HG02763 (cell line): Measurements from ENCODE around the gene KRTAP20-3.

ENCODE experiments used
- ATAC-seq: cut with Tn5 transposase; IDR thresholded peaks from one replicate; pipeline ENCODE4 v1.9.1; 2021; ENCODE audit warnings: mild to moderate bottlenecking, moderate library complexity; ENCODE audit not compliant: unreplicated experiment

The KRTAP20-3 gene

GRCh38 chr21:30680586-30680985, 37.9 kb downstream of the KRTAP20-3 start:
- ATAC-seq, result no peak

GRCh38 chr21:30684506-30684905, 41.8 kb downstream of the KRTAP20-3 start:
- ATAC-seq, result no peak

- no peak for ATAC-seq
These were observed 47.2 kb downstream of the KRTAP20-3 start for GRCh38 chr21:30689822-30690221.
